MM.1S (cell line): ENCODE measurements around the gene CFAP20.

Experiments used
- CTCF ChIP-seq: fragments of 300-600 bp; sonication (generic); IDR thresholded peaks from 2 replicates; pipeline ENCODE4 v1.5.1; 2016; ENCODE audit warnings: antibody characterized with exemption, low read length, mixed read lengths
- EZH2 ChIP-seq: fragments of 300-600 bp; sonication (generic); optimal IDR thresholded peaks from 2 replicates; pipeline ENCODE3; 2017; ENCODE audit warnings: low read depth, mild to moderate bottlenecking, antibody characterized with exemption, low read length, mixed read lengths

- TF ChIP-seq CTCF (no peak), EZH2 (no peak)
Observed at GRCh38 chr16:58154345-58154744, 25.2 kb upstream of the CFAP20 start.
